DMS53 (cell line): Measurements from ENCODE around the gene ITGB6.

Experiments used
- DNase-seq: peaks from one replicate; lab custom pipeline; 2025; lab: John Stamatoyannopoulos, UW

Gene ITGB6, protein sequence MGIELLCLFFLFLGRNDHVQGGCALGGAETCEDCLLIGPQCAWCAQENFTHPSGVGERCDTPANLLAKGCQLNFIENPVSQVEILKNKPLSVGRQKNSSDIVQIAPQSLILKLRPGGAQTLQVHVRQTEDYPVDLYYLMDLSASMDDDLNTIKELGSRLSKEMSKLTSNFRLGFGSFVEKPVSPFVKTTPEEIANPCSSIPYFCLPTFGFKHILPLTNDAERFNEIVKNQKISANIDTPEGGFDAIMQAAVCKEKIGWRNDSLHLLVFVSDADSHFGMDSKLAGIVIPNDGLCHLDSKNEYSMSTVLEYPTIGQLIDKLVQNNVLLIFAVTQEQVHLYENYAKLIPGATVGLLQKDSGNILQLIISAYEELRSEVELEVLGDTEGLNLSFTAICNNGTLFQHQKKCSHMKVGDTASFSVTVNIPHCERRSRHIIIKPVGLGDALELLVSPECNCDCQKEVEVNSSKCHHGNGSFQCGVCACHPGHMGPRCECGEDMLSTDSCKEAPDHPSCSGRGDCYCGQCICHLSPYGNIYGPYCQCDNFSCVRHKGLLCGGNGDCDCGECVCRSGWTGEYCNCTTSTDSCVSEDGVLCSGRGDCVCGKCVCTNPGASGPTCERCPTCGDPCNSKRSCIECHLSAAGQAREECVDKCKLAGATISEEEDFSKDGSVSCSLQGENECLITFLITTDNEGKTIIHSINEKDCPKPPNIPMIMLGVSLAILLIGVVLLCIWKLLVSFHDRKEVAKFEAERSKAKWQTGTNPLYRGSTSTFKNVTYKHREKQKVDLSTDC

GRCh38 chr2:160199683-160200389 lies at the start of gene ITGB6:
Gene ITGB6, minus strand, starts transcription at chr2:160200272. Its CDS starts 209 bp downstream, at chr2:160200063.
- peak; percentile 81 for DNase-seq

- DNase-seq, result no peak
Observed at GRCh38 chr2:160247296-160248035, 47.4 kb upstream of the ITGB6 start.

DNA sequence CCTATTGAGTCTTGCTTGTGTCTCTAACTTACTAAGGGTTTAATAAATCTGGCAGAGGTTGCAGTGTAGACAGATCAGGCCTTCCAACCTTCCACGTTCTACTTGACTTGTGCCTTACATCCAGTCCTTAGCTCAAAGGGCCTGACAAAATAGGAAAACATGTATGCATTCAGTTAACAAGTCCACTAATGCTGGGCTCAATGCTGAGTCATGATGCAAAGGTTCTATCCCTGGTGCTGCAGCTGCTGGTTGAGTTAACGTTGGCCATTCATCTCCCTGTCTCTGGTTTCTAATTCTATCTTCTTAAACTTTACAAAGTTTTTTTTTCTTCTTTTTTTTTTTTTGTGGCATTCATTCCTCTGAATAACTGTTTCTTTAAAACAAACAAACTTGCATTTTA lies 46.3 kb upstream of the ITGB6 start:
- DNase-seq, result peak; percentile 12

DNA sequence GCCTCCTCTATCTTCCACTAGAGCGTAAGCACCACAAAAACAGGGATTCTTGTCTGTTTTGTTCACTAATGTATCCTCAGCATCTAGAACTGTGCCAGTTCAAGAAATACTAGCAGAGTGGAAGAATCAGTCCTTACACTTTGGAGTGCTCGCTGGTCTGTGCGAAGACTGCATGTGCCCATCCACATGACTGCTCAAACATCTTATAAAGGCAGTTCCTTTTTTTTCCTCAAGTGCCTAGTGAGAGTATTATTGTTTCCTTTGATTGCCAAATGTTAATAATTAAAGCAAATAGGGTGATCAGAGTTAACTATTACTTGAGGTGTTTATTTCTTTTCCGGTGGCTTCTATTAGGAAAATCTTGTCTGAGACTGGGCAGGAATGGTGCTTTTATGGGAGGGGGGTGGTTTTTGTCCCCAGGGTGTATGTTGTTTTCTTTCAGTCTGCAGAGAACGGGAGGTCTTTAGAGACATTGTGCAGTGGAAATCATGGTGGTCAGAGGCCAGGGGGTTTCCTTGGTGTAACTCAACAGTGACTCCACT lies 45.6 kb upstream of the ITGB6 start:
- no peak for DNase-seq

DNA sequence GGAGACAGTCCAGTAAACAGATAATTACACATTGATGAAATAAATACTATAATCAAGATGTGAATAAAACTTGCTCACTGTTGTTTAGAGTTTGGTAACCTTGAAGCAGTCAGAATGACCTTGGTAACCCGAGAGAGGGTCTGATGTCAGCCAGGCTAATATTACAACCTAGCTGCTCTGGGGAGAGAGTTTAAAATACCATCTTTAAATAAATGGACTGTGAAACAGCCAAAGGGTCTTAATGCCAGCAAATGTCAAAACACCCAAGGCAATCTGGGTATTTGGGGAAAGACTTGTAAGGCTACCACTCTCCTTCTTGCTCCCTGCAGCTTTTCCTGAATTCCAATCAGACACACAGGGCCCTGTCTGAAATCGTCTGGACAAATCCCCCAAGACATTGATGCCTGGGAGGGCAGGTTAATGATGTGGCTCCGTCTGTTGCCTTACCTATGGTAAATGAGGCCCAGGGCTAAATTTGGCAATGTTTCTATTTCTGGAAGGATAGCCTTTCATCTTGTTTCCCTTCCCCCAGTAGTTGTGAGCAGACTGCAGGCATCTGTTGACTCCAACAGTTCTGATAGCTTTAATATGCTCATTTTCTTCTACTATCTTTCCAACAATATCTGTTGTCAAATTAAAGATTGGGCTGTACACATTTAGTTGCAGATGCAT lies 43.0 kb upstream of the ITGB6 start:
- DNase-seq, result peak; percentile 12

DNA sequence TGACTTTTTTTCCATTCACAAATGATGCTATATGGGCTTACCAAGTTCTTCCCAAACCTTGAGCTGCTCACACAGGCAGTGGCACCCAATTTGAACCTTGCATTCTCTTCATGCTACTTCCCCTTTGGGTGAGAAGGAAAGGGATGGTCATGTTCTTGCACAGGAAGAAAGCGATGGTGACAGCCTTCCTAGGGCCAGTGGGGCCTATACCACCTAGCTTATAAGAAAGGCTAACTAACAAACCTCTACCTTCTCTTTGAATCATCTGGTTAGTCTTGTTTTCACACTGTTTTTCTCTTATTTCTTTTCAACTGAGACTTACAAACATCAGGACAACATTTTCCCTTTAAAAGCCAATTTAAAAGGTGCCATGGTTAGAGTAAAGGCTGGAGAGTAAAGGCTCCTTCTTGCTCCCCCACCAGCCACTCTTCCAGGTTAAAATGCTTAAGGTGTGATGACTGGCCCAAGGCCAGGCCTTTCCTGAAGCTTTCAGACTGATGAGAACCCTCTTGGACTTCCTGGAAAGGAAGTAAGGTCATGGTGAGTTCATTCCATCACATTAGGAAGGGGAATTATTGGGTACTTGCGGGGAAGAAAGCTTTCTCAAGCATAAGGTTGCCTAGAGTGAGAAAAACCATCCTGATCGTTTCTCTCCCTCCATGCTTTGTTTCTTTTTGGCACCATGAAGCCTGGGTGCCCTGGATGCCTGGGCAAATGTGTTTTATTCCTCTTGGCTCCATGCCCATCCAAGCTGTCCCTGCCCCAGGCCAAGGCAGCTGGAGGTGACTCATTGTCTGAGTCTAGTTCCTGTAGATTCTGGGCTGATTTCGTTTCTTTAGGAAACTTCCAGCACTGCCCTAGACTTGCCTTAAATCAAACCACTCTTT lies 41.4 kb upstream of the ITGB6 start:
- DNase-seq, result peak; percentile 89

- DNase-seq, result no peak
Observed at GRCh38 chr2:160239436-160239835, 39.4 kb upstream of the ITGB6 start.

- no peak for DNase-seq
Observed at GRCh38 chr2:160238392-160238791, 38.3 kb upstream of the ITGB6 start.

DNA sequence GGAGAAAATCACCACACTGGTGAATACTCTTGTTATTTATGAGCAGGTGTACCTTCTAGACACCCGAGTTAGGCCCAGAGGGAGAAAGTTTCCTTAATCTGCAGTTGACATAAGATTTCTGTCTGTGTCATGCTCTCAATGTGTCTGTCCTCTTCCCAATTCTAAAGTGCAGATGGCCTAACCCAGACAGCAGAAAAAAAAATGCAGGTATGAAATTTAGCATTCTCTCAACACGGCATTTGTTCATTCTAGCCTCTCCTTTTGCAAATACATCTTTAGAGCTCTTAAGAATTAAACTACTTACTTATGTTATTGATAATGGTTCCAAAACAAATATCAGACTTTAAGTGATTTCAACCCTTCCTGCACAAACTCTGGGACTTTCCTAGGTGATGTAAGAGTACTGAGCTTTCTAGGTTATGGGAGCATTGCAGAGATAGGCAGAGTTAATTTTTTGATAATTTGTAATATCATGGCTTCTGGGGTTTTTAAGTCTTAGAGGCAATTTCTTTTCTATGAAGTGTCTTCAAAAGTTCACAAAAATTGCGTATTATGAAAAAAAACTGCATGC lies 32.9 kb upstream of the ITGB6 start:
- peak; percentile 14 for DNase-seq

DNA sequence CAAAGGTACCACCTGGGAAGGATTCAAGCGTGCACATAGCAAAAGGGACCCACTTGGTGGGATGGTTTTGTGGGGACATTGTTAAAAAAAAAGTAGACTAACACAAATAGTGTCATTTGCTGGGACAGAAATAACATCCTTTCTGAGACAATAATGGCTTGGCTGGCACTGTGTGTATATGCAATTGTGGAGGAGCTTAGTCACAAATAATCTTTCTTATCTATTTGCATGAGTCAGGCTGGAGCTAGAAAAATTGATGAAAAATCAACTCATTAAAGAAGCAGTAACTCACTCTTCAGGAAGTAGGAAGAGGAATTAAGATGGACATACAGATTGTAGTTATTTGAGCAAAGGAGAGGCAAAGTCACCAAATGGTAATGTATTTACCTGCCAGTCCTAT lies 29.5 kb upstream of the ITGB6 start:
- DNase-seq, result peak; percentile 20

DNA sequence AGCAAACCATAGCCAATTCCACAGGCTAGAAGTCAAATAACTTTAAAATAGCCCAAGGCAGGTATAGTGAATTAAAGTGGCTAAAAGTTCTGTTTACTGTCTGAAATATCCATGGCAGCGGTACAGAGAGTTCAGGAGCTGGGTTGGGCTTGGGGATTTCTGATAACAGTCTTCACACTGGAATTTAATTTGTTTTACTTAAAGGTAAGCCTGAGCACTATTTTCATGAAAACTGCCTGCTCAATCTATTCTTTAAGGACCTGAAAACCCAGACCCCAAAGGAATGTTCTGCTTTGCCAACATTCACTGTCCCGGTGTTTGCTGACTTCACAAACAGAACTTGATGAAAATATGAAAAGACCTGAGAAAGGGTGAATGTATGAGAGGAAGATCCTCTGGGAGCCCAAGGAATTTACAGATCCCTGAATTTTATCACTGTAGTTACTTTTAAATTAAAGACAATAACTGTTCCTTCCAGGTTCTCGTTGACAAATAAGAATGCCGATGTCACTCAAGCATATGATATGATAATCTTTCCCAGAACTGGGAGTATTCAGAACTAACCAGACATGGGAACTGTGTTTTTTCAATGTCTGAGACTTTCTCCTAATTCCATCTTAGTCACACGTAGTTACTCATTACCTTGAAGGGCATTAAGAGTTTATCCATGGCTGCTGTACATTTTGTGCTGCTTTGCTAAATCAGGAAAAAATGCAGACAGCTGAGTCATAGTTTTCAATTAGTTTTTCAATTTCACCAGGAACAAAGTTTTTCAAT lies 28.3 kb upstream of the ITGB6 start:
- peak; percentile 70 for DNase-seq

- DNase-seq, result peak; percentile 71
Observed at GRCh38 chr2:160227293-160227915, 27.3 kb upstream of the ITGB6 start.

DNA sequence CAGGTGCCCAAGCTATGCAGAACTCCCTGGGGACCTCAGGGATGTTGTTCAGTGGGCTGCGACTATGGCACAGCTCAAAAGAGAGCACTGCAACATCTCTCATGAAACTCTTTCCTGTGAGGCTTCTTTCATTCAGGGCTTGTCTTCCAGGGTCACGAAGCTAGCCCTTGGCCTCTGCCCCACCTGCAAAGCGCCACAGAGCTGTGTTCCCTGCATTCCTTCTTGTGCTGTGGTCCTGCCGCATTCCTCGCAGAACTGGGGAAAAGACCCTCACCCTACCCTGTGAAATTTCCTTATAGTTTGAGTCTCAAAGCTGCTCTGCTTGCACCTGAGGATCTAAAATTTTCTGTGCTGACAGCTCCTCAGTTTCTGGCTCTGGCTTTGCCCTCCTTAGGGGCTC lies 26.3 kb upstream of the ITGB6 start:
- no peak for DNase-seq

GRCh38 chr2:160225722-160226121 lies 25.6 kb upstream of the ITGB6 start:
- no peak for DNase-seq

DNA sequence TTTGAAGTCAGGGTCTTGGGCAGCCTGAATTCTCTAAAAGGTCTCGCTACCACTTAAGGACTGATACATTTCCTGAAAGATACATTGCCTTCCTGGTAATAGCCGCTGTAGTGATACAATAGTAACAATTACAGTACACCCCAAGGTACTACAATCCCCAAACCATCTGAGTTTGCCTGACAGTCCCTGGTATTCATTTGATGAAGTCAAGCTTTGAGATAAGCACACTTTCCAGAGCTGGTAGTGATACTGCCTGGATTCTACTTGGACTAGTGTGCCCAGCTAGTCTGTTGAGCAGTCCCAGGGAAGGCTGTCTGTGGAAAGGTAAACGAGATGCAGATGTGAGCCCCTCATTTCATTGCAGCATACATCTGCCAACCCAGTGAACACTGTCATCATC lies 24.4 kb upstream of the ITGB6 start:
- no peak for DNase-seq

DNA sequence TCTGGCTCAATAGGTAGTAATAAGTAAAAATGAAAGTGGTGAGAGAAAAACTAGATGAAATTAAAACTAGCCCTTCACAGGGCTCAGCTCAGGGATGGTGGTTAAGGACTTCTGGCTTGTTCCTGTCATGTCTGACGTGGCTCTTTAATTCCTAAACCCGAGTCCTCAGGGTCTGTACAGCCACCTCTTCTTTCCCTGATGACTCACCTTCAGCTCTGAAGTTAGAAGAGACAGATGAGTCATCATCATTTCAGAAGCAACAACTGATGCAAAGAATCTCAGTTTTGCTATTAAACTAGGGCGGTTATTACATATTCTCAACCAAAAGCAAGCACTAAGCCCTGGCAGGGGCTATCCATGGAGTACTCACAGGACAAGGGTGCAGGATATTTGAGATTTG lies 24.0 kb upstream of the ITGB6 start:
- DNase-seq, result peak; percentile 96

DNA sequence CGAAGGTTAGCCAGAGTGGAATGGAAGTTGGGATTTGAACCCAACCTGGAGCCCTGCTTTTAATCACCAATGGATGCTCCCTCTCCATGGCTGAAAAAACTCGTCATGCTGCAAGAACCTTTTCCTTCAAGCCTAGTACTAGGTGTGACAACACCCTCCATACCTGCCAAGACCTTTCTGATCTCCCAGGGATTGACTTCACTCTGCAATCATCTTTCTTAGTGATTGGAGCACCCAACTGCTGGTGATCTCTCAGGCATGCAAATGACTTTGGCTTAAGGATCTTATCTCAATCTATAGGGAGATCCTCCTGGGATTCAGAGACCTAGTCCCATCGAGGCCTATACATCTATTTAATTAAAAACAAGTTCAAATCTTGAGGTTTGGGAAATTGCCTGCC lies 23.5 kb upstream of the ITGB6 start:
- peak; percentile 48 for DNase-seq

DNA sequence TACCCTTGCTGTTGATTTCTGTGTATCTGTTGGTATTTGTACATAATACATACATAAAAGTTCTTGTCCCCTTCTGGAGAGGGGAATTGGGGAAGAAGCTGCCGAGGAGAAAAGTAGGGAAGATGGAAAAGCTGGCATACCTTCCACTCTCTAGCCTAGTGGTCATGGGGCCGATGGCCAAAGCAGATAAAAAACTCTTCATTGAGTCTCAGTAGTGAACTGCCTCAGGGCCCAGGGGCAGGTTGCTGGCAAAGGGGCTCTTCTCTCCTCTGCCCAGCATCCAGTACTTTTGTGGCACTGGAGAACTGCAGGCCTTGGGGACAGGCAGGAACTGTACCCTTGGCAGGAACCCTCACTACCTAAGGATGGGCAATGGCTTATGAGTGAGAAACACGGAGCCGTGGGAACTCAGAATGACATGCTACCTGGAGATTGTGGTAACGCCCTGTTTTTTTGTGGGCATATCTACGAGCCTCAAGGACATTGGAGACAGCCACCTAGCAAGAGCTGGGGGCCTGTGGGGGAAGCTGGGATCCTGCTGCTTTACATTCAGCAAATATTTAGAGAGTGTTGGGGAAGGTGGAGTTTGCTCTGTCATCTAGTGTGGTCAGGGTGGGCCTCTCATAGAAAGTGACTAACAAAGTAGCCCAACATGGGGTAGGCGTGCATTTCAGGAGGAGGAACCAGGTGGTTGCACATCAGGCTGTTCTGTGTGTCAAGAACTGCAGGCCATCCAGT lies 22.6 kb upstream of the ITGB6 start:
- DNase-seq, result peak; percentile 45
